OCI-LY7 (cell line): Measurements from ENCODE around the gene ABCF1.

Experiments used
- EZH2phosphoT487 ChIP-seq: fragments of 200-600 bp; sonication (generic); IDR thresholded peaks from 2 replicates; pipeline ENCODE4 v1.6.1; 2018; ENCODE audit warnings: low read depth, borderline replicate concordance, mild to moderate bottlenecking, mixed run types, antibody characterized with exemption, low read length, moderate library complexity, mixed read lengths
- TF ChIP-seq, protein P1 (sequence below): fragments of 200-600 bp; sonication (generic); conservative IDR thresholded peaks from 2 replicates; pipeline ENCODE4 v1.5.1; 2014; ENCODE audit warnings: mild to moderate bottlenecking, antibody characterized with exemption, low read length, moderate library complexity, mixed read lengths

DNA sequence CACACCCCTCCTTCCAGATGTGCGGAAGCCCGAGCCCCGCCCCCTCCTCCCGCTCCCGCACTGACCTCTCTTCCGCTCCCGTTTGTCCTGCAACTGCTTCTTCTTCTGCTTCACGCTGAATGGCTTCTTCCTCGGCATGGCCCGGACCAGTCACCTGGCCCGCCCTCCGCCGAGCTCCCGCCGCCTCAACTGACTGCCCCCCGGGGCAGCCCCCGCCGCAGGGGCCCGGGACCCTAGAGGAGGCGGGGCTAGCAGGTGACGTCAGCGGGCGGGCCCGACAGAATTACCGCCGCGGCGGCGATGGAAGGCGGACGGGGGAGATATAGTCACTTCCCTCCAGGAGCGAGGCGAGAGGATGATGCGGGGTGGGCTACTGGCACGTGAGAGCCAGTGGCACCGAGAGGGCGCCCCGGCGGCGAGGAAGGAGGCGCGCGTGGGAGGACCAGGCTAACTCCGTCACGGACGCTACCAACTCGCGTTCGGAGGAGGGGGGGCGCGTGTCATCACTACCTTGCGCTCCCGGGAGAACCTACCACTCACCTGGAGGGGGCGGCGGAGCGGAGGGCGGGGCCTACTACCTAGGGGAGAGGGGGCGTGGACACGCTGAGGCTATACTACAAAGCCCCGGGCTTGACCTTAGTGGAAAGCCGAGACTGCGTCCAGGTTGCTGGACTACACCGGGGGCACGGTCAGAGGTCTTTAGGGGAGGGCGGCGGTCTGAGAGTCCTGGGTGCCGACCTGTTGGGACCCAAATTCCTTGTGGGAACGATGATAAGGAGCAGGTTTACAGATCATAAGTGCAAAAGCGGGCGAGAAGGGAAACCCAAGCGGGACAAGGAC, 15.0 kb upstream of the ABCF1 start, which contains the start of gene GNL1:
- TF ChIP-seq, protein P1, sequence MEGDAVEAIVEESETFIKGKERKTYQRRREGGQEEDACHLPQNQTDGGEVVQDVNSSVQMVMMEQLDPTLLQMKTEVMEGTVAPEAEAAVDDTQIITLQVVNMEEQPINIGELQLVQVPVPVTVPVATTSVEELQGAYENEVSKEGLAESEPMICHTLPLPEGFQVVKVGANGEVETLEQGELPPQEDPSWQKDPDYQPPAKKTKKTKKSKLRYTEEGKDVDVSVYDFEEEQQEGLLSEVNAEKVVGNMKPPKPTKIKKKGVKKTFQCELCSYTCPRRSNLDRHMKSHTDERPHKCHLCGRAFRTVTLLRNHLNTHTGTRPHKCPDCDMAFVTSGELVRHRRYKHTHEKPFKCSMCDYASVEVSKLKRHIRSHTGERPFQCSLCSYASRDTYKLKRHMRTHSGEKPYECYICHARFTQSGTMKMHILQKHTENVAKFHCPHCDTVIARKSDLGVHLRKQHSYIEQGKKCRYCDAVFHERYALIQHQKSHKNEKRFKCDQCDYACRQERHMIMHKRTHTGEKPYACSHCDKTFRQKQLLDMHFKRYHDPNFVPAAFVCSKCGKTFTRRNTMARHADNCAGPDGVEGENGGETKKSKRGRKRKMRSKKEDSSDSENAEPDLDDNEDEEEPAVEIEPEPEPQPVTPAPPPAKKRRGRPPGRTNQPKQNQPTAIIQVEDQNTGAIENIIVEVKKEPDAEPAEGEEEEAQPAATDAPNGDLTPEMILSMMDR: no peak
- no peak for TF ChIP-seq EZH2phosphoT487
